ENCODE measurements around the gene ARHGDIA.
"Not testable (repeated sequence)": the region's sequence is repeated elsewhere in the genome, so short reads cannot be mapped to it uniquely, and the experiment has no call there.

The ARHGDIA gene

DNA sequence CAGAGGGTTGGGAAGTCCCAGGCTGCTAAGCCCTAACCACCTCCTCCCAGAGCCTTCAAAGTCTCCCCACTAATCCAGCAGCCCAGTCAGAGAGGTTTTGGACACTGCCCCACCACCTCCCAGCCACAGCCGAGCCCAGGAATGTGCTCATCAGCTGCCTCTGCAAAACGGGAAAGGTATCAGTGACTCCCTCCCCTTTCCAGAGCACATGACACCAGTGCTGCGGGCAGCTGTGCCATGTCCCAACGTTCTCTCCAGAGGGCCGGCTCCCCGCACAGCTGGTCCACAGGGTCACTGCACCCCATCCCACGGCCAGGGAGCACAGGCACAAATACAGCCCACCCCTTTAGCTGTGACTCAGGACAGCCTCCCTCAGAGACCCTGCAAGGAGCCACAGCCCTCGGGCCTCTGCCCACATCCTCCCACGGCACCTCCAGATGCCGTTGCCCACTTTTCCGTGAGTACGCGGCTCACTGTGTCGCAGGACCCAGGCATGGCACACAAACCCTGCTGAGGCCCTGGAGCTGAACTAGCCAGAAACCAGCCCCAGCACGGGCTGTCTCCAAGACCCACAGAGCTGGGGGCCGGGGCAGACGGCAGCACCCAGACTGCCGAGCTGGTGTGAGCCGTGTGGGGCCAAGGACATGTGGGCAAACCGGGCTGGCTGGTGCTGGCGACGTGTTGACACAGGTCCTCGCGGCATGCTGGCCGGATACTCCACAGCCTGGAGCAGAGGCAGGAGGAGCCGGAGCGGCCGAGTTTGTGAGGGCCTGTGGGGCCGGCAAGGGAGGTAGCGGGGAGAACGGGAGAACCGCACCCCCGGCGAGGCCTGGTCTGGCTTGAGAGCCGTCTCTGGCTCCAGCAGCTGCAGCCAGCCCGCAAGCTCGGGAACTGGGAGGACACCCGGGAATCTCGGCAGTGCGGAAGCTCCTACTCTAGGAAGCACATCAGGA is 30.0 kb downstream of the ARHGDIA start:
- FAIRE-seq = no peak

DNA sequence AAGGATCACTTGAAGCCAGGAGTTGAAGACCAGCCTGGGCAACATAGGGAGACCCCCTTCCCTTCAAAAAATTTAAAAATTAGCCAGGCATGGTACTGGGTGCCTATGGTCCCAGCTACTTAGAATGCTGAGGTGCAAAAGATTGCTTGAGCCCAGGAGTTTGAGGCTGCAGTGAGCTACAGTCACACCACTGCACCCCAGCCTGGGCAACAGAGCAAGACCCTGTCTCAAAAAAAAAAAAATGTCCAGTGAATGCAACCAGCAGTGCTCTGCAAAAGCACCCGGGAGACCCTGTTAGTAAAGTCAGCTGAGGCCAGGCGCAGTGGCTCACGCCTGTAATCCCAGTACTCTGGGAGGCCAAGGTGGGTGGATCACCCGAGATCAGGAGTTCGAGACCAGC is 31.1 kb downstream of the ARHGDIA start:
- not testable (repeated sequence) for FAIRE-seq

- FAIRE-seq = no peak
Measured at GRCh38 chr17:81839301-81839700, 31.8 kb downstream of the ARHGDIA start.

DNA sequence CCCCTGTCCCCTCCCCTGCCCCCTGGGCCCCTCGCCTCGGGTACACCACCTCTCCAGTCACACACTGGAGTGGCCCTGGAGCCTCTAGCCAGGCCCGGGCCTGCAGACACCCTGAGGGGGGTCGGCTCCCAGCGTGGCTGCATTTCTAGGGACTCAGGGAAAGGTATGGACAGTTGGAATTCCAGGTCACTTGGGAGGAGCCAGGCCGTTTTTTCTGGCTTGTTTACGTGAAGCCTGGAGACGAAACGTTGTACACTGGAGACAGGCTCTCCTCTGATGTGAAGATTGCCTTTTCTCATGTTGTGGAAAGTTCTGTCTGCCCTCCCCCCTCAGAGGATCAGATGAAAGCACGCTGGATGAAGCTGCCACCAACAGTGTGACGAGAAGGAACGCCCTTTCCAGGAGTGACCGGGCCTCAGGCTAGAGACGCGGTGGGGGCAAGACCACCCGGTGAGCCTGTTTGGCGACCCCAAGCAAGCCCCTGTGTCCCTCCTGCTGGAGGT is 32.3 kb downstream of the ARHGDIA start:
- no peak for FAIRE-seq

DNA sequence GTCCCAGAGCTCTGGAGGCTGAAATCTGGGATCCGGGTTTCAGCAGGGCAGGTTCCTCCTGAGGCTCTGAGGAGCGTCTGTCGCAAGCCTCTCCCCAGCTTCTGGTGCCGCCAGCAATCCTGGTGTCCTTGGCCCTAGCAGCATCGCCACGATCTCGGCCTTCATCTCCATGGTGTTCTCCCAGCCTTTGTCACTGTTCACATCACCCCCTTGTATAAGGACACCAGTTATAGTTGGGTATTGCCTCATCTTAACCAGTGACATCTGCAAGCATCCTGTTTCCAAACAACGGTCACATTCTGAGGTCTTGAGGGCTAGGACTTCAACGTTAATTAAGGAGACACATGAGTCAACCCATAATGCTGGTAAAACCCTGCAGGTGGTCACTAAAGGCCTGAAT is 33.5 kb downstream of the ARHGDIA start:
- no peak for FAIRE-seq

GRCh38 chr17:81834831-81835267 is 36.3 kb downstream of the ARHGDIA start, which contains the start of gene PPP1R27:
PPP1R27 (minus strand) TSS chr17:81835050; CDS start chr17:81834953, 97 bp downstream.
- no peak for FAIRE-seq

DNA sequence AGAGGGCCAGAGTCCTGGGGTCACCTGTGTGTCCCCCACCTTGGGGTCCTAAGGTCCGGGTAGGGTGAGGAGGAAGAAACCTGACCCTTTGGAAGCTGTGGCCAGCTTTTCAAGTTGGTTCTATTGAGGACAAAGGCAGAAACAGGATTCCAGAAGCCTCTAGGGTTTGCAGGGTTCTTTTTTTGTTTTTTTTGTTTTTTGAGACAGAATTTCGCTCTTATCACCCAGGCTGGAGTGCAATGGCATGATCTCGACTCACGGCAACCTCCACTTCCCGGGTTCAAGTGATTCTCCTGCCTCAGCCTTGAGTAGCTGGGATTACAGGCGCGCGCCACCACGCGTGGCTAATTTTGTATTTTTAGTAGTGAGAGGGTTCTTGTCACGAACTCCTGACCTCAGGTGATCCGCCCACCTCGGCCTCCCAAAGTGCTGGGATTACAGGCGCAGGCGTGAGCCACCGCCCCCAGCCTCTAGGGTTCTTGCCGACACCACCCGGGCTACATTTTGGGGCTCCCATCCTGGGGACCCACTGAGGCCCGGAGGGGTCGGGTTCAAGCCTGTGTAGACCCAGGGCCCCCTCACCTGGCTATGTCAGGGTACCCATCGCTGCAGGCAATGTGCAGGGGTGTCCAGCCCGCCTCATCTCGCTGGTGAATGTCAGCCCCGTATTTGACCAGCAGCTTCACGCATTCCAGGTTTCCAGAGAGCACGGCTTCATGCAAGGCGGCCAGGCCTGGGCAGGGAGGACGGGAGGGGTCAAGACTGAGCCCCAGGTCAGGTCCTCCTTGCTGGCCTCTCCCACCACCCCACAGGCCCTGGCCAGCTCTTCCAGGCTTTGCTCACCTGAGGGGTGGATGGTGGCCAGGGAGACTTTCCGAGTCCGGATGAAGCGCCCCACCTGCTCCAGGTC is 37.0 kb downstream of the ARHGDIA start:
- no peak for FAIRE-seq

- no peak for FAIRE-seq
Measured at GRCh38 chr17:81833160-81833920, 37.8 kb downstream of the ARHGDIA start, which contains the start of gene MCRIP1. MCRIP1 (minus strand) TSS chr17:81833291; CDS start chr17:81824506, 8,785 bp downstream.

- FAIRE-seq = no peak
Measured at GRCh38 chr17:81832608-81833159, 38.5 kb downstream of the ARHGDIA start.

DNA sequence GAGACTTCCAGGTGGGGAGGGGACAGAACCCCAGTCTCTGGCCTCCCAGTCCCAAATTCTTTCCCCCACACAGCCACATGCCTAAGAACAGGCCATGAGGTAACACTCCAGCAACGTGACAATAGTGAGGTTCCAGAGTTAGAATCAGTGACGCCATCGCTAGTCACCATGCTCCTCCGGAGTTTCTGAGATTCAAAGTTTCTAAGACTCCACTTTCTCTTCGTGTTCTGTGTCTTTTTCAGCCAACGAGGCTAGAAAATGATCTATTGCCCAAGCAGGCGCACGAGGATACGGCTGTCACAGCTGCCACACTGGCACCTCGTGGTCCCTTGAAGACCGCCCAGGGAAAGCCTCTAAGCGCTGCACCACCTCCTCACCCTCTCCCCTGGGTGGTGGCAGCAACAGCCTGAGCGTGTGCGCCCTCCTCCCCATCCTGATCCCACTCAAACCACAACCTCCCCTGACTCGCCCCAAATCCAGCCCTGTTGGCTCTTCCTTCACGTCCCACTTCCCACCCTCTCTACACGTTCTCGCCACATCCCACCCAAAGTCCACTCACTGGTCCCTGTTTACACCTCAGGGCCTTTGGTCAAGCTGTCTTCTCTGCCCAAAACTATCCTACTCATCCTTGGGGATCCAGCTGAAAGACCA is 39.1 kb downstream of the ARHGDIA start:
- no peak for FAIRE-seq

- no peak for FAIRE-seq
Measured at GRCh38 chr17:81831563-81831956, 39.6 kb downstream of the ARHGDIA start.

DNA sequence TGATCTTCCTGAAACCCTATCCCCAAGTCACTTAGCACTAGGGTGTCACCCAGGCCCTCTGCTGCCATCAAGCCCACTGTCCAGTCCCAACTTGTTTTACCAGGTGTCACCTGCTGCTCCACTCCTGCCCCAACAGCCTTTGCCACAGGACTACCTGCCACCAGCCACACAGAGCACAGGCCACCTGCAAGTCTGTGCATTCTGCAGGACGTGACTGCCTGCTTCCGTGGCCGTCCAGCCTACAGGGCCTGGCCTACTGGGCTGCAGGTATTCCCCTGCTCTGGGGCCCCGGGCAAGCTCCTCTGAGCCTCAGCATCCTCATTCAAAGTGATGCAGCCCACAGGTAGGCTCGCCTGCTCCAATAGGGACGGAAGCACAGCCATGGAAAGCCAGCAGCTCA is 41.3 kb downstream of the ARHGDIA start:
- FAIRE-seq = no peak

DNA sequence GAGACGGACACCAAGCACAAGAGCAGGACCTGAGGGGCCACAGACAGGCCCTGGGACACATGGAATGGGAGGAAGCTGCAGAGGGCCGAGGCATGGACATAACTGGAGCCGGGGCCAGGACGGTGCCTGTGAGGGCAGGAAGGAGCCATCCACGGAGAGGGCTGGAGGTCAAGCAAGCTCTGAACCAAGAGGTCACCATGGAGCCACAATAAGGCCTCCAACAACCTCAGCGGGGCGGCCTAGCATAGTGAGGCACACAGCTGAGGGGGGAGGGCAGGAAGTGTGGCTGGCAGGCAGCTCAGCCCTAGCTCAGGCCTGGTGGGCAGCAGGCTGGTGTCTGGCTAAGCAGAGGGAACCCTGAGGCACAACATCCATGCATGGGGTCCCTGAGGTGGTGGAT is 42.5 kb downstream of the ARHGDIA start:
- FAIRE-seq = no peak

DNA sequence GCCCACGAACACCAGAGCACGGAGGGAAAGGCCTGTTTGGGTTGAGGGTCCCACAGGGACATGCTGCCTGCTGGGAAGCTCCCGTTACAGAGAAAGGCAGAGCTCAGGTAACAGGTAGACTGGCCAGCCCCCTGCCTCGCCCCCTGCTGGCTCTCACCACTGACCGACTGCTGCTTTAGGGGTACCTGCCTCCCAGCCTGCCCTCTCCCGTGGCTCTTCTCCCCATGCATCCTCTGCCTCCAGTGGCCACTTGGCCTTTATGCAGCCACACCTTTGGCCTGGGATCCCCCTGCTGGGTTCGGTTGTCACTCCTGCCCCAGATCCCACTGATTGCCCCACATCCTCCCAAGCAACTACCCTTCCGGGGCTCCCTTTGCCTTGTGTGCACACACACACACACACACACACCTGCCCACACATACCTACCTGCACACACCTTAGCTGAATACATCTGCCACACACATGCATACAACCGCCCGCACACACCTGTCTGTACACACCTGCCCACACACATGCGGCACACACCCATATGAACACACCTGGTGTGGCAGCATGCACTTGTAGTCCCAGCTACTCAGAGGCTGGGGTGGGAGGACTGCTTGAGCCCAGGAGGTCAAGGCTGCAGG is 45.2 kb downstream of the ARHGDIA start:
- no peak for FAIRE-seq

GRCh38 chr17:81824595-81824994 is 46.5 kb downstream of the ARHGDIA start:
- no peak for FAIRE-seq

DNA sequence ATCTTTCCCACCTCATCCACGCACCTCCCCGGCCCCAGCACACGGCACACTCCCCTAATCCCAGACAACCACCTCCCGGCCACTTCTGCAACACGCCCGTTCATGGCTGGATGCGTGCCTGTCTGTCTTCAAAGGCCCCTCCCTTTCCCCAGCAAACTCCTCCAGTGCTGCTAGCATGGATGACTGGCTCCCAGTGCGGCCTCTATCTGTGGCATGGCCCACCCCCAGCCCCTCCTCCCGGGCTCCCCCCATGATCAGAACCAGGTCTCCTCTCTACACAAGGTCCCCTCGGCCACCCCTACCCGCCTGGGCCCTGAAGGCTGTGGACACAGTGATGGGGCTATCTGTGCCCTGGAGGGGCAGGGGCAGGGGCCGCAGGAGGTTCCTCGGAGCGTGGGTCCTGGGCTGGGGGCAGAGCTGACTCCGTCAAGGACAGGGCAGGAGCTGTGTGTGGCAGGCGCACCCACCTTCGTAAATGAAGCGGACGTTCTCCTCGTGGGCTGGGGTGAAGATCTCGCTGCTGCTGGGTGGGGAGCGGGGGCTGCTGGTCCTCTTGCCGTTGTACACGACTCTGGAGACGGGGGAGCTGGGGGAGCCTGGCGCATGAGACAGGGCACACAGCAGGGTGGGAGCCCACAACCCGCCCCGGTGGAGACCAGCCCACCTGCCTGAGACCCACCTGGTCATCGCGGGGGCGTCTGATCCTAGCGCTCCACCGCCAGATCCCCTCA is 47.2 kb downstream of the ARHGDIA start:
- FAIRE-seq = no peak

DNA sequence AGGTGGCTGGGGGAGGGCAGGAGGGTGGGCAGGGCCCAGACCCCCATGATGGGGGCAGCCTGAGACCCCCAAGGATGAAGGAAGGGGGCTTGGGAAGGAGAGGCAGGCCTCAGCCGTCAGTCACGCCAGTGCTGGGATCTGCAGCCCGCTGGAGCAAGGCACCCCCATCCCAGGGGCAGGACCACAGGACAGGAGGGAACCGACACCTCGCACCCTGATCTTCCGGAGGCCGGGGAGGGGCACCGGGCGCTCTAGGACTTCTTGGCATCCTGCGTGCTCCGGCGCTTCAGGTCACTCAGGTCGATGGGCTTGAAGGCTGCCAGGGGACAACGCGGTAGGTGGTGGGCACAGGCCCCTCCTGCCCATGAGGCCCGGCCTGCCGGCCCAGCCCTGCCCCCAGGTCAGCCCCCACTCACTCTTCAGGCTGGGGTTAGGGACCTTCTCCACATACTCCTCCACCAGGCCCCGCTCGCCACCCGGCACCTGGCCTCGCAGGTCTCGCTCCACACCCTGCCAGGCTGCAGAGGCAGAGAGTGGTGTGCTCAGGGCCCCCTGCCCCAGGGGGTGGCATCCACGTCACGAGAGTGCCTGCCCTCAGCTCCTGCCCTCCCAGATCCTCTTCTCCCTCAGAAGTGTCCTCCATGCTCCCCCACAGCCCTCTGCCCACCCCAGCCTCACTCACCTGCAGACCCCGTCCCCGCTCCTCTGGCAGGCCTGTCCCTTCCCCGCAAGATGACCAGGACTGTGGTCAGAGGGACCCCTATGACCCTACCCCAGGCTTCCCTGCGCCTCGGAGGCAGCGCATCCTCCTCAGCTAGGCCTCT is 47.9 kb downstream of the ARHGDIA start:
- no peak for FAIRE-seq

DNA sequence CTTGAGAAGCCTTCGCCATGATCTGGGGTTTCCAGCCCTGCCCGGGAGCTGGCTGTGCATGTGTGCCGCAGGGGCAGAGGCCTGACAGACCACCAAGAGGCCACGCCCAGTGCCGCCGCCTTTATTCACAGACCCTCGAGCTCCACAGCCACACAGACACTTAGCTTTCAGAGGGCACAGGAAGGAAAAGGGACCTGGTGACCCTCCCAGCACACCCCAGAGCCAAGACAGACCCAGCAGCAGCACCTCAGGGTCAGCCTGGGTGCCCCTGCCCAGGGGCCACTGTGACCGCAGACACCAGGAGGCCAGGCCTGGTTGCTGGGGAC is 48.9 kb downstream of the ARHGDIA start:
- FAIRE-seq = no peak

DNA sequence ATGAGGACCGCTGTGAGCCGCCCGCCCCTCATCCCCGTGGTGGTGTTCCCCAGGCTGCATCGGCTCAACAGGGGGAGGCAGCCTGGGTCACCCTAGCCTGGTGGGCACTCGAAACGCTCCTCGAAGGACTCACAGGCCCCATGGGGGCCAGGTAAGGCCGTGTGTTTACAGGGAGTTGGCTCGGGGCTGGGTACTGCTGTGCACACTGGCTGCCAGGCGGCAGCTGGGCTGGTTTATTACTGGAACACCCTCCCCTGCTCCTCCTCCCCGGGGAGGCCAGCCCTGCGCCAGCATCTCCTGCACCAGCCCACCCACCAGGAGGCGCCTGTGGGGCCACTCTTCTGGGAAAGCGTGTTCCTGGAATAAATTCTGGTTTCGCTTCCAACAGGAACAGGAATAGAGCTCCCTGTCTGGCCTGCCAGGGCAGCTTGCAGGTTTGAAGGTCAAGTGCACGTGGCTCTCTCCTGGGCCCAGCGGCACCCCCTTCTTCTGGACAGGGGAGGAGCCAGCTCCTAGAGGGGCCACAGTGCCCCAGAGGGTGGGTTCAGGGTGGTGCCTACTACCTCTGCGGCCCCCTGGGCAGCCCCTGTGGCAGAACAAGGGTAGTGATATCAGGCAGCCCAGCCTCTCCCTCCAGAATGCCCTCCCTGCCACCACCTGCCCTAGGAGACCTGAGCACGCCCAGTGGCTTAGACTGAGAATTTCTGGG is 49.4 kb downstream of the ARHGDIA start:
- FAIRE-seq = no peak

Measured in endometrium (tissue), 2 donors.